GM10847 (cell line): ENCODE measurements around the gene MYPN.
A peak's percentile ranks its signal among the peaks of the same experiment; 100 is the strongest.

Experiments used
- POLR2A ChIP-seq: IDR thresholded peaks from 2 replicates; pipeline ENCODE4 v1.6.1; 2011; ENCODE audit not compliant: insufficient read length; ENCODE audit errors: extremely low read depth

Gene MYPN

GRCh38 chr10:68109331-68109730 is at the start of gene MYPN:
MYPN (plus strand) TSS chr10:68109488; CDS start chr10:68121439, 11,951 bp downstream.
- TF ChIP-seq POLR2A, result no peak

- no peak for TF ChIP-seq POLR2A
These were observed 42.3 kb upstream of the MYPN start for GRCh38 chr10:68067029-68067428.

GRCh38 chr10:68067508-68067907 is 41.8 kb upstream of the MYPN start:
- TF ChIP-seq POLR2A, result no peak

- no peak for TF ChIP-seq POLR2A
These were observed 35.7 kb upstream of the MYPN start for GRCh38 chr10:68073631-68074030.

- no peak for TF ChIP-seq POLR2A
These were observed 35.1 kb upstream of the MYPN start for GRCh38 chr10:68074031-68074774.

DNA sequence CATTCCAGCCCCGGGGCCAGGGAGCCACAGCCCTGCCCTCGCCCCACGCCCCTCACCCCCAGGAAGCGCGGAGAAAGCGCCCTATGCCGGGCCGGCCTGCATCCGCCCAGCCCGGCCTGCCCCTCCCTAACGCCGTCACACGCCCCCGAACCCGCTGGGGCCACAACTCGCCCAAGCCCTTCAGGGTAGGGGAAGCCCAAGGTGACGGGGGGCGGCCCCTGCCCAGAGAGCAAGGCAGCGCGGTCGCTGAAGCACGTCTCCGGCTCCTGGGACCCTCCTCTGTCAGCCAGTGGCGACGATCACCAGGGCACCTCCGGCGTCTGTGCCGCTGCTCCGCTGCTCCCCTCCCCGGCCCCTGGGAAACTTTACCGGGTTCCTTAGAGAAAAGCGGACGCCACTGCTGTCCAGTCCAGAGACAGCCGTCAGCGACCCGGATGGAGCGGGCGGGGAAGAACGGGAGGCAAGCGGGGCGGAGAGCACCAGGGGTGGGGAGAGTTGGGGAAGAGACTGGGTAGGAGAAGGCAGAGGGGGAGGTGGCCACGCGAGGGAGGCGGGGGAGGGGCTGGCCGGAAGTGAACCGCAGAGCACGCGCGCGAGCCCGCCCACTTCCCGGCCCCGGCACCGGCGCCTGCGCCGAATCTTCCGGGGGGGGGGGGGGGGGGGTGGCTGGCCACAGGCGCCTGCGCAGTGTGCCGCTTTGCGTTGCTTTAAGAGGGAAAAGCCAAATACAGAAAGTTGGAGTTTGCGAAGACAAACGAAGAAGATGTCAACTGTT is 34.3 kb upstream of the MYPN start, which contains the start of gene HERC4:
Gene HERC4 (minus strand): TSS at position 509 of the 775 bp plus-strand sequence. CDS start 2,175 bp downstream, outside the sequence.
- TF ChIP-seq POLR2A, result peak; percentile 59

DNA sequence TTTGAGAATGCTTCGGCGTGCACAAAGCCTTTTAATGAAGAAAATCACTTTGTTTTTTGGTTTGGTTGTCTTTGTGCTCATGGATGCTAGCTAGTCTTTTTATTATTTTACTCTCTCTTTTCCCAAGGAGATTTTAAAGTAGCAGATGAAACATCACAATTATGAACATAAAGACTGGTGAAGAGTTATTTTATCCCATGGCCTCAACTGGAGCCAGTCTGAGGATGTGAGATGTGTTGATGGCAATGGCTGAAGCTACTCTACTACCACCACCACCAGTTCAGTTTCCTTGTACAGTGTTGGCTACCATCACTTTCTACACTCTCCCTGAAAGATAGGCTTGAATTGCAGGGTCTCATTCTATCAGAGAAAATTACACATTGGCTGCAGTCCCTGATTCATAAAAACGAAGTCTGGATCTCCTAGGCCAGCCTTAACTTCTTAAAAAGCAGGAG is 33.7 kb upstream of the MYPN start:
- TF ChIP-seq POLR2A, result no peak

- no peak for TF ChIP-seq POLR2A
These were observed 32.3 kb upstream of the MYPN start for GRCh38 chr10:68077026-68077425.

- TF ChIP-seq POLR2A, result no peak
These were observed 29.9 kb upstream of the MYPN start for GRCh38 chr10:68079434-68079833.

- no peak for TF ChIP-seq POLR2A
These were observed 28.3 kb upstream of the MYPN start for GRCh38 chr10:68080853-68081431.

DNA sequence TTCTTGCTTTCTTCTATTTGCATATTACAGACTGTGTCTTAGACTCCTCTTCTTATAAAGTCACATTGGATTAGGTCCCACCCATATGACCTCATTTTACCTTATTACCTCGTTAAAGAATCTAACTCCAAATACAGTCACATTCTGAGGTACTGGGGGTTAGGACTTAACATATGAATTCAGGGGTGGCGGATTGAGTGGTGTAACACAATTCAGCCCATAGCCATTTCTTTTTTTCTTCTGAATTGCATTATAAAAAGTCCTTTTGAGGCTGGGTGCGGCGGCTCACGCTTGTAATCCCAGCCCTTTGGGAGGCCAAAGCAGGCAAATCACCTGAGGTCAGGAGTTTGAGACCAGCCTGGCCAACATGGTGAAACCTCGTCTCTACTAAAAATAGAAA is 27.4 kb upstream of the MYPN start:
- TF ChIP-seq POLR2A, result no peak

DNA sequence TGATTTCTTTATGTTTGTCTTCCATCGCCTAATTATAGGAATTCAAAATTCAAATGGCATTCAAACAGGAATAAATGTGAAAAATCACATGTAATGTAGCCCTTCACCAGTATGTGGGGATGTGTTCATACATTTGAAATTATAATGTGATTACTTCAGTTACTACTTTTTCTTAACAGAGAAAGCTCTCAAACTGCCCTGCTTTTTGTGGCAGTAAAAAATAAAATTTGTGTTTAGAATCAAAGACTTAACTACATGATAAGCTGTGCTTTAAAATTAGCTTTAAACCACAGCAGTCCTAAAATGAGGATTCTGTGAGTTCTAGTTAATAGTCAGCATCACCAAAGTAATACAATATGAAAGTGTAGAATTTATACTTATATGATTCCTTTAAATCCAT is 26.4 kb upstream of the MYPN start:
- TF ChIP-seq POLR2A, result no peak

DNA sequence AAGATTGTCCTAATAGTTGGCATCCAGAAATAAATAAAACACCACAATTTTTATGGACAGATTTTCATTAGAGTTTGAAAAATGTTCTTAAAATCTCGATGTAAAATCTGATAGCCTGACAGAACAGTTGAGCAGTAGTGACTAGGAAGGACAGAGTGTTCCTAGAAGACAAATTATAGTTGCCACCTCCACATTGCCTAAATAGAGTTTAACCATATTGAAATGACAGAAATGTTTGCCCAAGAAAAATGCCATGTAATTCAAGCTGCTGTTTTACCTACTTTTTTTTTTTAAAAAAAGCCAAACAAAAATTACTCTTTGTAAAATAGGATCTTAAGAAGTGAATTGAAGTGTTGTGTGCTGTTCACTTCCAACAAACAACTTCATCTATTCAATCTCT is 25.3 kb upstream of the MYPN start:
- TF ChIP-seq POLR2A, result no peak

- TF ChIP-seq POLR2A, result no peak
These were observed 24.8 kb upstream of the MYPN start for GRCh38 chr10:68084469-68084868.

DNA sequence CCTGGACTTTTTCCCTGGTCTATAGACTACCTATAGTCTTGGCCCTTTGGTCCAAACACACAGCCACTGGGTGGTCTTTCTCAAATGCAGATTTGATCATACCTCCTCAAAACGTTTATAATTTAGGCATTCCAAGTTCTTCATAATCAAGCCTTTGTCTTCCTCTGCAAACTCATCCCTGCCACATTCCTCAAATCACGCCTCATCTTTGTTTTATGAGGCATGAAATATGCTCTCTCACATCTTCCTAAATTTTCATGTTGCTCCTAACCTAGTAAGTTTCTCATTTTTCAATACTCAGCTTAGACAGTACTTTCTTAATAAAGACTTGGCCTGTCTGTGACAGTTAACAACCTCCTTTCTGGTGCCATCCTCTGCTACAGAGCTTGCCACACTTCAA is 23.3 kb upstream of the MYPN start:
- TF ChIP-seq POLR2A, result no peak
